Vagina (tissue), 2 donors: Measurements from ENCODE around the gene TSPAN33.

ENCODE experiments used
- CTCF ChIP-seq, 3 experiments: fragments of 450-650 bp in 2 of 3; fragments of 200-600 bp in 1 of 3; sonication (generic) in 1 of 3; IDR thresholded peaks; one replicate each; pipeline ENCODE4 v1.5.1; 2017 to 2019; ENCODE audit warnings: antibody characterized with exemption in 3 of 3, mild to moderate bottlenecking in 2 of 3, moderate library complexity in 2 of 3
- POLR2A ChIP-seq, 2 donors: fragments of 450-650 bp; IDR thresholded peaks; one replicate each; pipeline ENCODE4 v1.6.1; 2017; ENCODE audit warnings: antibody characterized with exemption in 2 of 2, mild to moderate bottlenecking in 2 of 2, moderate library complexity in 2 of 2

- TF ChIP-seq CTCF (IDR thresholded peaks at IDR 0.05) (no peak), POLR2A (IDR thresholded peaks at IDR 0.05) (no peak)
These were observed 68.1 kb downstream of the TSPAN33 start for GRCh38 chr7:129212596-129212995.
